RCC 7860 (cell line): Measurements from ENCODE around the gene DAPK3.
"Not testable (repeated sequence)": the region's sequence is repeated elsewhere in the genome, so short reads cannot be mapped to it uniquely, and the experiment has no call there.

Experiments used
- DNase-seq: peaks from one replicate; pipeline ENCODE4 v3.0.0-alpha.2; 2015; ENCODE audit warnings: low spot score
- FAIRE-seq: peaks from 2 replicates; lab custom pipeline; 2012; peaks lifted over from hg19 to GRCh38; lab: Jason Lieb, UNC

Gene DAPK3

DNA sequence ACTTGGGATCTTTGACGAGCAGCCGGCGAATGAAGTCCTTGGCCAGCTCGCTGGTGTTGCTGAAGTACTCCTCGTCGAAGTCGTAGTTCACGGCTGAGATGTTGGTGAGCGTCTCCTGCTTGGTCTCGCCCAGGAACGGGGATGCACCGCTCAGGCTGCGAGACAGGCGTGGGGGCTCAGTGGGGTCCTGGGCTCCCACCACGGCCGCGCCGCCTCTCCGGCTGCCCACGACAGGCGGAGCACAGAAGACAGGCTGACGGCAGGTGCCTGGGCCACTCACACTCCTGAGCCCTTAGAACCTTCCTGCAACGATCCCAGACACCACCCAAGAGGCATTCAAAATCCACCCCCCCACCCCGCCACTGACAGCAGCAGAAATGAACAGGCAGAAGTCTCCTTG, 9.9 kb downstream of the DAPK3 start:
- FAIRE-seq: no peak
- no peak for DNase-seq

DNA sequence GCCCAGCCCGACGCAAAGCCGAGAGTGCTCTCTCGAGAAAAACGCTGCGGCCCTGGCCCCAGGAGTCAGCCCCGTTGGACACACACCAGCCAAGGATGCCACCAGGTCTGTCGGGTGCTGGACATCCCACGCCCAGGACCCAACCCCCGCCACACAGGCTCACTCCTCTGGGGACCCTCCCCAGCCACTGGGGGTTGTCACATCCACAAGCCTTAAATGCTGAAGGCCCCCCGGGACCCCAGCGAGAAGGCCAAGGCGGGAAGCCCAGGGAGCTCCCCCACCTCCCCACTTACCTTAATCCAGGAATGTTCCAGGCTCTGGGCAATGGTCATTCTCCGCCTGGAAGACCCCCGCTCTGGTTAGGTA, 11.2 kb downstream of the DAPK3 start:
- DNase-seq (no peak), FAIRE-seq (no peak)

DNA sequence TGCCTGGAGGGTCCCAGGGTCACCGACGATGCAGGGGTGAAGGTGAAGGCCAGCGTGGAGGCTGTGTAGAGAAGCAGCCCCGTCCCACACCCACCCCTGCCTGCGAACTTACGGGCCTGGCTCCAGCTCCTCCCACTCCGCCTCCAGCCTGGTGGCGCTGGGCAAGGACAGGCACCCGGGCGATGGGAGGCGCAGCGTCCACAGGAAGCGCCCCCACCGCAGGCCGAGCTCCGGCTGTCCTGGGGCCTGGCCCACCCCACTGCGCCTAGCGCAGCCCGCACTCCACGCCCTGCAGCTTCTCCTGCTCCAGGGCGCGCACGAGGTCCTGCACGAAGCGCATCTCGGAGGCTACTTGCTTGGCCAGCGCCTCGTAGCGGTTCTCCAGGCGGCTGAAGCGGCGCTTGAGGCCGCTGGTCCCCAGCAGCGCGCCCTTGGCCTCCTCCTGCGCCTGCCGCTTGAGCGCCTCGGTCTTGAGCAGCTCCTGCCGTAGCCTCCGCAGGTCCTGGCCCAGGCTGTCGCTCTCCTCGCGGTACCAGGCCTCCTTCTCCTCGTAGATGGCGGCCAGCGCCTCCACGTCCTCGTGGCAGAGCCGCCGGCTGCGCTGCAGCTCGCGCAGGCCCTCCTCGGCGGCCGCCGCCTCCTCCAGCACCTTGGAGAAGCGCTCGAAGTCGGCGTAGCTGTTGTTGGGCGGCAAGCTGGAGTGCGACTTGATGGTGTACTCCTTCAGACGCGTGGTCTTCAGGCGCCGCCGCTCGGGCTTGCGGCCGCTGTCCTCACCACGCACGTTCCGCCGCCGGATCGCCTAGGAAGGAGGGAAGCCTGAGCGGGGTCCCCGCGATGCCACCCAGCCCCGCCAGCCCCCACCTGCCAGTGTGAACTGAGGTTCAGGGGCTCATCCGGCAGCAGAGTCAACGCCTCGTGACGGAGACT, 11.8 kb downstream of the DAPK3 start:
- FAIRE-seq: no peak

DNA sequence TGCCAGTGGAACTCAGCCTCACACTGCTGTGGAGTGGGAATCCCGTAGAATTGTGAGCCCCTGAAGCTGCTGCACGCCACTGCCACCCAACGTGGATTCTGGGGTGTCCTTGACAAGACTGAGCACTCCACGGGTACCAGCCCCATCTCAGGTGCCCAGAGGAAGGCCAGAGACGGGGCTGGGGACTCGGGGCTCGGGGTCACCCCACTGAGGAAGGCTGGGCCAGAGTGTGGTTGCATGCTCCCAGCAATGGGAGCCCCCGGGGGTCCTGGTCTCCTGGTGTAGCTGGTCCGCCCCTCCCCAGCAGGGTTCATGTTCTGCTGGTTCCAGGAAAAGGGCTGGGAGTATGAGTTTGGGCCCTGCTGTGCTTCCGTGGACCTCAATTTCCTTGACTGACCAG, 15.2 kb downstream of the DAPK3 start:
- DNase-seq (no peak), FAIRE-seq (no peak)

More for the DNA sequence above, 11.8 kb downstream of the DAPK3 start:
- DNase-seq: no peak

DNA sequence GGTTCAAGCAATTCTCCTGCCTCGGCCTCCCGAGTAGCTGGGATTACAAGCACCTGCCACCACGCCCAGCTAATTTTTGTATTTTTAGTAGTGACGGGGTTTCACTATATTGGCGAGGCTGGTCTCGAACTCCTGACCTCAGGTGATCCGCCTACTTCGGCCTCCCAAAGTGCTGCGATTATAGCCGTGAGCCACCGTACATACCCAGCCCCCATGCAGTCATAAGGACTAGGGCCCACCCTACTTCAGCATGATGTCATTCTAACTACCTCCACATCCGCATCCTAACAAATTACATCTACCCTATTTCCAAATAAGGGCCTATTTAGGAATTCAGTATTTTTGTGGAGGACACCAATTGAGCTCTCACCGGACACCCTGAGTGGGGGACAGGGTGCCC, 15.6 kb downstream of the DAPK3 start:
- DNase-seq, FAIRE-seq: not testable (repeated sequence)

DNA sequence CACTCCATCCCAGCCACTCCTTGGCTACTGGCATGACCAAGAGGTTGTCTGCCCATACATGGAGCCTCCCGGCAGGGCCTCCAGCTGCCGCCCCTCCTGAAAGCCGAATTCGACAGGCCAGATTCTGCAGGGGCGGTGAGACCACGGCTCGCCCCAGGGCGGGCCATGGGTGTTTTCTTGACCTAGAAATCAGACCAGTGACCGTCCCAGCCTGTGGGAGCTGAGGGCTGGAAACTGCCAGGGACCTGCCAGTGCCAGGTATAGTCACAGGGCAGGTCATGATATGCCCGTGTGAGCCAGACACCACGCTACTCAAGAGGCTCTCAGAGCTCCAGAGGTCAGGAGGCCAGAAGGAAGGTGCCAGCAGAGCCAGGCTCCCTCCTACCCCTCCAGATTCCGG, 16.8 kb downstream of the DAPK3 start:
- no peak for DNase-seq
- no peak for FAIRE-seq

DNA sequence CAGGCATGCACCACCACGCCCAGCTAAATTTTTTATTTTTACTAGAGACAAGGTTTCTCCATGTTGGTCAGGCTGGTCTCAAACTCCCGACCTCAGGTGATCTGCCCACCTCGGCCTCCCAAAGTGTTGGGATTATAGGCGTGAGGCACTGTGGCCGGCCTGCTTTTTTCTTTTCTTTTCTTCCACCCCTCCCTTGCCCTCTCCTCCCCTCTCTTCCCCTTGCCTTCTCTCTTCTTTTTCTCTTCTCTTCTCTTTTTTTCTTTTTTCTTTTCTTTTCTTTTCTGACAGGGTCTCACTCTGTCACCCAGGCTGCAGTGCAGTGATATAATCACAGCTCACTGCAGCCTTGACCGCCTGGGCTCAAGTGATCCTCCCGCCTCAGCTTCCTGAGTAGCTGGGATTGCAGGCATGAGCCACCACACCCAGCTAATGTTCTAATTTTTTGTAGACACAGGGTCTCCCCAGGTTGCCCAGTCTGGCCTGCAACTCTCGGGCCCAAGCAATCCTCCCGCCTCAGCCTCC, 18.1 kb downstream of the DAPK3 start:
- not testable (repeated sequence) for FAIRE-seq, DNase-seq

DNA sequence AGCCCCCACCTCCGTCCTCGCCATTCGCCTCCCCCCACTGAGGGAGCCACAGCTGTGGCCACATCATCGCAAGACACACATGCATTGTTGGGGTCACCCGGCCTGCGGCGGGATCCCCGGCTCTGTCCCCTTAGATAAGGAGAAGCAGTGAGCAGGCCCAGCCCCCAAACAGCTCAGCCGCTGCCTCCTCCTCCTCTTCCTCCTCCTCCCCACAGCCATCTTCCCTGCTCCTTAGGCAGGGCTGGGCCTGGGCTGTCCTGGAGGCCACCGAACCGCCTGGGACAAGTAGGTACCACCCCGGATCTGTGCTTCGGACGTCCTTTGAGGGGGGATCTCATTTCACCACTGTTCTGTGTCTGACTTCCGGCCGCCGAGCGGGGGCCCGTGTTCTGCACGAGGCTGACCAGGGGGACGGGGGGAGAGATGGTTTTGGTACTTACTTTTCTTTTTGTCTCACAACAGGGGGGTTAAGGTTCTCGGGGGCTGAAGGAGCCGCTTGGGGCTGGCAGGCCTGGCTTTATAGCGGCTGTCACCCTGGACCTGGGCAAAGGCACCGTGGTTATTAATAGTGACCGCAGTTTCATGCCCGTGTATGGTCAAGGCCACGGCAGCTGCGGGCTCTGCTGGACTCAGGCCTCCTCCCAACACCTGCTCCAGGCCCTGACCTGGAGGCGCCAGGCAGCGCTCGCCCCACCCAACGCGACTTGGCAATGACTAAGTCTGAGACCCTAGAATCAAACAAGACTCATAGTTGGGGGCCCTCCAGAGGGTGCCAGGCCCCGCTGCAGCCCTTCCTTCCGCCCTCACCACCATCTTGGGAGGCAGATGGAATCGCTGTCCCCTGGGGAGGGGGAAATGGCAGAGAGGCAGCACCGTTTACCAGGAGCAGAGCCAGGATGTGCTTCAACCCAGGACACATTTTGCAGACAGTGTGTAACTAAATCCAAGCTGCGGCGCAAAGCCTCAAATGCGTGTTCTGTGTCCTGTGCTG, 19.7 kb downstream of the DAPK3 start:
- DNase-seq (no peak), FAIRE-seq (no peak)

DNA sequence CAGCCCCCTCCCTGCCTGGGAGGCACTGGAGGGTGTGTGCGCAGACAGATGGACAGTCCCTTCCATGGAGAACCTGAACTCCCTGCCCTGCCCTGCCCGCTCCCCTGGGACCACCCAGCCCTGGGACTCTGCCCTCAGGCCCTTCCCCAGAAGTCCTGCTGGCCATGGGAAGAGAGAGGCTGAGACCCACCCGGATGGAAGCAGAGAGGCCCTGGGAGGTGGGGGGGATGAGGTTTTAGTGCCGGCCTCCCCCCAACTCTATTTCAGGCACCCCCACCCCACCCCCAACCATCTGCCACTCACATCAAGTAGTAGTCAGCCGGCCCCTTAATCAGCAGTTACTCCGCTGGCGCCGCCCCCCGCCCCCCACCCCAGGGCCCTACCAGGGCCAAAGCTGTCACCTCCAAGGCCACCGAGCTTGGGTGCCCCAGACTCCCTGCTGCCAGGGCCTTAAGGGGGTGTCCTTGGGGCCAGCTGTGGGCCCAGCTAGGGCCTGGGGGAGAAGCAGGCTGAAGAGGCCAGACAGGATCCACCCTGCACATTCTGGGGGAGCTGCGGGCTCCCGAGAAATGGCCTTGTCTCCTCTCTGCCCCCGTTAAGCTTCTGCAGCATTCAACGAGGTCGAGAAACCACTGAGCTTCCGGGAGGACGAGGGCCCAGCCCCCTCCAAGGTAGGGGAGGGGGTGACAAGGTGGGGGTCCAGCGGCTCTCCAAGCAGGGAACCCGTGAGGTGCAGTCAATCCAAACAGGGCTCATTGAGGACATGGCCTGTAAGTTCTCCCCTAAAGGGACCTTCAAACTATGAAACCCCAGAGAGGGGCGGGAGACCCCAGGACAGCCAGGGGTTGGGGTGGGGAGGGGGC, 20.7 kb downstream of the DAPK3 start:
- FAIRE-seq (no peak), DNase-seq (no peak)

DNA sequence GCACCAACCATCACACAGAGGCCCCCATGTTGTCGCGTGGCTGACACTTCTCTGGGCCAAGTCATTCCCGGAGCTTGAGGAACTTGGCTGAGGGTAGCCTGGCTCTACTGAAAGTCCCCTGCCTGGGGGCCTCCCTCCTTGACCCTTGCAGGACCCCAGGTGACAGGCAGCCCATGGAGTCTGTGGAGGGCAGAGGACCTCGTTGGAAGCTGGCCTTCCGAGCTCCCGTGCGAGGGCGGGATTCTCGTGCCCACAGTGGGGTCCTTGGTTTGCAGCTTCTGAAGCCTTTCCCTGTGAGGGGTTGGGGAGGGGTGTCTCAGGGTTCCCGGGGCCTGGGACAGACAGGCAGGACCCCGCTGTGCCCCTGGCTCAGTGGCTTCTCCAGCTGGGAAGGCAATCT, 21.6 kb downstream of the DAPK3 start:
- no peak for DNase-seq
- FAIRE-seq: no peak

DNA sequence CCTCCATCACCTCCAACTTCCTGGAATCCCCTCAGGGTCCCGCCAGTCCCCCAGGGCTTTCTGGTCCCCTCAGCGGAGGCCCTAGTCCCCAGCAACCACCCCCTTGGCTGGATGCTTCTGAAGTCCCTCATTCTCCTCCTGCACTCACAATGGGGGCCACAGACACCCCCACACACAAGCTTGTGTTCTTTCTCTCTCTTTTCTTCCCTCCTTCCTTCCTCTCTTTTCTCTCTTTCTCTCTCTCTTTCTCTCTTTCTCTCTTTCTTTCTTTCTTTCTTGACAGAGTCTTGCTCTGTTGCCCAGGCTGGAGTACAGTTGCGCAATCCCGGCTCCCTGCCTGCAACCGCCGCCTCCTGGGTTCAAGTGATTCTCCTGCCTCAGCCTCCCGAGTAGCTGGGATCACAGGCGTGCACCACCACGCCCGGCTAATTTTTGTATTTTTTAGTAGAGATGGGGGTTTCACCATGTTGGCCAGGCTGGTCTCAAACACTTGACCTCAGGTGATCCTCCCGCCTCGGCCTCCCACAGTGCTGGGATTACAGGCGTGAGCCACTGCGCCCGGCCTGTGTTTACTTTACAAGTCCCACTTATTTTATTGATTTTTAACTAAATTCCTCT, 23.5 kb downstream of the DAPK3 start:
- not testable (repeated sequence) for DNase-seq, FAIRE-seq

DNA sequence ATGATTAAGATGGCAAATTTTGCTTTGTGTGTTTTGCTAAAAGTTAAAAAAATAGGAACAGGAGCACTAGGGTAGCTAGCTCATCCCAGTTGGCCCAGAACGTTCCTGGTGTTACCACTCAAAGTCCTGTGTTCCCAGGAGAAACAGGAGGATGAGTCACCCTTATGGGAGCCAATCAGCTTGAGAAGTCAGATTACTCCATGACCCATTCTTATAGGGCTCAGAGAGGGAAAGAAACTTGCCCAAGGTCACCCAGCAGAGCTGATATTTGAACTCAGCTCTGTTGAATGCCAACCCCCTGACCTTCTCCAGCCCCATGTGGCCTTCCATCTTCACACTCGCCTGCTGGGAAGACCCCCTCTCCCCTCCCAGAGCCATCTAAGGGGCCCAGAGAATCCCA, 25.1 kb downstream of the DAPK3 start:
- FAIRE-seq (no peak), DNase-seq (no peak)

DNA sequence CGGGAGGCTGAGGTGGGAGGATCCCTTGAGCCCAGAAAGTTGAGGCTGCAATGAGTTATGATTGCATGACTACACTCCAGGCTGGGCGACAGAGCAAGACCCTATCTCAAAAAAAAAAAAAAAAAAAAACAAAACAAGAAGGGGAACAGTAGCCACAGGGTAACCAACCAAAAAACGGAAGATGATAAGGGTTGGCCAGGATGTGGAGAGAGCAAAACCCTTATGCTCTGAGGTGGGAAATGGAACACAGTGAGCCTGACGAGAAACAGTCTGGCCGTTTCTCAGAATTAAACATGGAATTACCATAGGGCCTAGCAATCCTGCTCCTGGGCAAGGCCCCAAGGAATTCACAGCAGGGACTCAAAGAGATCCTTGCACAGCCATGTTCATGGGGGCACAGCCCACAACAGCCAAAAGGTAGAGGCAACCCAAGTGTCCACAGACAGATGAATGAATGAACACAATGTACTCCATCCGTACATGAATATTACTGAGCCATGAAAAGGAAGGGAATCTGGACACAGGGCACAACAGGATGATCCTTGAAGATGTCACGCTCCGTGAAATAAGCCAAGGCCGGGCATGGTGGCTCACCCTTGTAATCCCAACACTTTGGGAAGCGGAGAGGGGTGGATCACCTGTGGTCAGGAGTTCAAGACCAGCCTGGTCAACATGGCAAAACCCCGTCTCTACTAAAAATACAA, 26.7 kb downstream of the DAPK3 start:
- FAIRE-seq (no peak), DNase-seq (no peak)

DNA sequence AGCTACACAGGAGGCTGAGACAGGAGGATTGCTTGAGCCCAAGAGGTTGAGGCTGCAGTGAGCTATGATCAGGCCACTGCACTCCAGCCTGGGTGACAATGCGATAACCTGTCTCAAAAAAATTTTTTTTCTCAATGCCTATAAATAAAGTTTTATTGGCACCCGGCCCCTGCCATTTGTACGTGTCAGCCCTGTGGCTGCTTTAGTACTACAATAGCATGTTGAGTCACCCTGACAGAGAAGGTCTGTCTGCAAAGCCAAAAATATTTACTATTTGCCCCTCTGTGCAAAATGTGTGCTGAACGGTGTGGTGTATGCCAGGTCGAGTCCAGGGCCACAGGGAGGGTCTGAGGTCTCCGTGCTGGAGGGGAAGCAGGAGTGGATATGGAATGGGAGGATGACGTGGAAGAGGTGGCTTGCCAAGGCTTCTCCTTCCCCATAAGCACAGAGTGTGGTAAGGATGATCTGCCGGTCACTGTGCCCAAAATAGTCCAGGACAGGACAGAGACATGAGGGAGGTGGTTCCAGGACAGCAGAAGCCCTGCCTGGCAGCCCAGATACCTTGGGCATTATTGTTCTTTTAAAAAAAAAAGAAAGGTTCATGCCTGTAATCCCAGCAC, 28.0 kb downstream of the DAPK3 start:
- FAIRE-seq: no peak
- DNase-seq: no peak

DNA sequence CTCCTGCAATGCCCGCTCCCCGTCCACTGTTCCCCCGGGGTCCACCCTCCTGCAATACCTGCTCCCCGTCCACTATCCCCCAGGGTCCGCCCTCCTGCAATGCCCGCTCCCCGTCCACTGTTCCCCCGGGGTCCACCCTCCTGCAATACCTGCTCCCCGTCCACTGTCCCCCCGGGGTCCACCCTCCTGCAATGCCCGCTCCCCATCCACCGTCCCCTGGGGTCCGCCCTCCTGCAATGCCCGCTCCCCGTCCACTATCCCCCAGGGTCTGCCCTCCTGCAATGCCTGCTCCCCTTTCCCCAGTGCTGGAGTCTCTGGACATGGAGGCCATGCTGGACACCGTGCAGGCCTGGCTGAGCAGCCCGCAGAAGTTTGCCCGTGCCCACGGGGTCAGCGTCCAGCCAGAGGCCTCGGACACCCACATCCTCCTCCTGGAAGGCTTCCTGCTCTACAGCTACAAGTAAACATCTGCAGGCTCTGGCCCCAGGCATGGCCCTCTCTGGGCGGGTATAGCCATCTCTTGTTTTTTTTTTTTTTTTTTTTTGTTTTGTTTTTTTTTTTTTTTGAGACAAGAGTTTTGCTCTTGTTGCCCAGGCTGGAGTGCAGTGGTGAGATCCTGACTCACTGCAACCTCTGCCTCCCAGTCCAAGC, 32.5 kb downstream of the DAPK3 start:
- FAIRE-seq, DNase-seq: not testable (repeated sequence)

DNA sequence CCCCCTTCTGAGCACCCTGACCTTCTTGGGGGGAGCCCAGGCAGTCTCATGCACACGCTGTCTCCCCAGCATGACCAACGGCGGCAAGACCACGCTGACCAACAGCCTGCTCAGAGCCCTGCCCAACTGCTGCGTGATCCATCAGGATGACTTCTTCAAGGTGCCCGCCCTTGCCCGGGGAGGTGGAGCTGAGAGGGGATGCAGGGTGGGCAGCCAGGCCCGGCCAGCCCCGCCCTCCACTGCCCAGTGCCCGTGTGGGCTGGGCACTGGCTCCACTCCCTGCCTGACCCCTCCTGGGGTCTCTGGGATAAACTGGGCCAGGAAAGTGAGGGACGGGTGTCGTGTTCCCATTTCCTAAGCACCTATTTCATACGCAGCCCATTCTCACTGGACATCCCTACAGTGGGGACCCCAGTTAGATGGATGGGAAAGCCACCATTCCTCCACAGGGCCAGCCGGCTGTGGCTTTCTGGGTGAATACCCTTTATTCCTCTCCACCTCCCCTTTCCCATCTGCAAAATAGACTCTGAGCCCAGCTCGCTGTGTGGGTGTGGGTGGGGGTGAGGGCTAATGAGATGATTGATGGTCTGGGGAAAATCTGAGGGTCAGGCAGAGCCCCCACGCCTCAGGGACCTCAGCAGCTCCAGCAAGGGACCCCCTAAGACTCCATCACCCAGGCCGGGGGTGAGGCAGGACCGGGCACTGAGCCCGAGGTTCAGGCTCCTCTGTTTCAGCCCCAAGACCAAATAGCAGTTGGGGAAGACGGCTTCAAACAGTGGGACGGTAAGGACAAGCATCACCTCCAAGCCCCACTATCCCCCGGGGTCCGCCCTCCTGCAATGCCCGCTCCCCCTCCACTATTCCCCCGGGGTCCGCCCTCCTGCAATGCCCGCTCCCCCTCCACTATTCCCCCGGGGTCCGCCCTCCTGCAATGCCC, 34.1 kb downstream of the DAPK3 start:
- FAIRE-seq (no peak), DNase-seq (no peak)
